Measurements from ENCODE around the gene ITCH.

DNA sequence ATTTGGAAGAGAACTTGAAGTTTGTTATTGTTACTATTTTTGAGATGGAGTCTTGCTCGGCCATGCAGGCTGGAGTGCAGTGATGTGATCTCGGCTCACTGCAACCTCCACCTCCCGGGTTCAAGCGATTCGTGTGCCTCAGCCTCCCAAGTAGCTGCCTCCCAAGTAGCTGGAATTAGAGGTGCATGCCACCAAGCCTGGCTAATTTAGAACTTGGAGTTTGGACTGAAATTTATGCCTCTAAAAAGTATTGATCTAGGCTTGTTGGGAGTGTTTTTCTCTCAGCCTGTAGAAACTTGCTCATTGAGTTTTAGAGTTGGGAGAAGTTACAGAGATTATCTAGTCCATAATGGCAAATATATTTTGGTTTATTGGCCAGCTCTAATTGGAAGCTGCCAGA, 4.1 kb downstream of the ITCH start:
- TF ChIP-seq, protein P1, sequence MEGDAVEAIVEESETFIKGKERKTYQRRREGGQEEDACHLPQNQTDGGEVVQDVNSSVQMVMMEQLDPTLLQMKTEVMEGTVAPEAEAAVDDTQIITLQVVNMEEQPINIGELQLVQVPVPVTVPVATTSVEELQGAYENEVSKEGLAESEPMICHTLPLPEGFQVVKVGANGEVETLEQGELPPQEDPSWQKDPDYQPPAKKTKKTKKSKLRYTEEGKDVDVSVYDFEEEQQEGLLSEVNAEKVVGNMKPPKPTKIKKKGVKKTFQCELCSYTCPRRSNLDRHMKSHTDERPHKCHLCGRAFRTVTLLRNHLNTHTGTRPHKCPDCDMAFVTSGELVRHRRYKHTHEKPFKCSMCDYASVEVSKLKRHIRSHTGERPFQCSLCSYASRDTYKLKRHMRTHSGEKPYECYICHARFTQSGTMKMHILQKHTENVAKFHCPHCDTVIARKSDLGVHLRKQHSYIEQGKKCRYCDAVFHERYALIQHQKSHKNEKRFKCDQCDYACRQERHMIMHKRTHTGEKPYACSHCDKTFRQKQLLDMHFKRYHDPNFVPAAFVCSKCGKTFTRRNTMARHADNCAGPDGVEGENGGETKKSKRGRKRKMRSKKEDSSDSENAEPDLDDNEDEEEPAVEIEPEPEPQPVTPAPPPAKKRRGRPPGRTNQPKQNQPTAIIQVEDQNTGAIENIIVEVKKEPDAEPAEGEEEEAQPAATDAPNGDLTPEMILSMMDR (IDR thresholded peaks at IDR 0.05) = no peak
- TF ChIP-seq POLR2AphosphoS5 (IDR thresholded peaks at IDR 0.05) (no peak), POLR2A (IDR thresholded peaks at IDR 0.05; ENCODE audit: low read depth) (no peak)
